HCT116 (cell line): ENCODE data around the gene HBP1. TPM values are rescaled to one million over a fixed set of nuclear protein-coding genes. Genes with fewer than 3 reads are reported as not detected.

Source experiments
- ATAC-seq: fragments of 200-7000 bp; cut with Tn5 transposase; 2 replicates; pipeline ENCODE4 v1.9.1; 2020; ENCODE audit warnings: mild to moderate bottlenecking, moderate library complexity
- BruUV-seq: library from RNA; stranded (reverse); fragments of 400-500 nt; replicated peaks from 2 replicates; lab custom pipeline; 2021; lab: Mats Ljungman, UMichigan
- CTCF ChIA-PET: fragments of 300-600 bp; sonication (Branson Sonifier 250); formaldehyde crosslinking; loops from one replicate; lab custom pipeline; 2021; ENCODE audit warnings: antibody characterized with exemption; lab: Charles Lee
- POLR2A ChIA-PET: fragments of 300-600, 350-600 bp; sonication (Branson Sonifier 250); formaldehyde crosslinking; loops from one replicate; lab custom pipeline; 2021; ENCODE audit warnings: antibody characterized with exemption; lab: Charles Lee
- RAD21 ChIA-PET, 2 experiments: fragments of 300-600 bp; sonication (Branson Sonifier 250); formaldehyde crosslinking; loops; one replicate each; lab custom pipeline; 2023; ENCODE audit warnings: low total read pairs in 2 of 2; ENCODE audit not compliant: uncharacterized antibody in 2 of 2, unreplicated experiment in 2 of 2, low non-redundant PET in 1 of 2; lab: Charles Lee
- DNase-seq: peaks from one replicate; pipeline ENCODE4 v3.0.0-alpha.2; 2010; ENCODE audit warnings: low read depth, low spot score
- H2AFZ ChIP-seq: fragments of 200-600 bp; shearing (Covaris generic), sonication (generic); 2 replicates; pipeline ENCODE4 v1.6.1; 2017; ENCODE audit warnings: low read depth, mixed run types, mixed read lengths, antibody characterized with exemption, low read length; ENCODE audit not compliant: poor library complexity, severe bottlenecking
- H3K27ac ChIP-seq: 2 replicates; pipeline ENCODE4 v1.5.1; 2012; ENCODE audit warnings: low read depth, low read length
- H3K27me3 ChIP-seq: fragments of 200-600 bp; sonication (generic); 2 replicates; pipeline ENCODE4 v1.6.1; 2016; ENCODE audit warnings: mixed run types, low read length, mixed read lengths; ENCODE audit not compliant: insufficient read depth
- H3K36me3 ChIP-seq, 2 experiments: fragments of 200-500 bp in 1 of 2; fragments of 200-600 bp in 1 of 2; sonication (Bioruptor generic) in 1 of 2; sonication (generic) in 1 of 2; 2 replicates each; pipeline versions ENCODE4 v1.5.1 to v1.6.1; 2014 to 2016; ENCODE audit warnings: low read length in 2 of 2, inconsistent platforms in 1 of 2, mixed read lengths in 1 of 2, mixed run types in 1 of 2; ENCODE audit not compliant: insufficient read depth in 2 of 2, control insufficient read depth in 1 of 2
- H3K4me1 ChIP-seq, 2 experiments: fragments of 200-600 bp in 1 of 2; sonication (generic) in 1 of 2; 2 replicates each; pipeline versions ENCODE4 v1.5.1 to v1.6.1; 2012 to 2017; ENCODE audit warnings: low read length in 2 of 2, inconsistent platforms in 1 of 2, mild to moderate bottlenecking in 1 of 2, mixed read lengths in 1 of 2, mixed run types in 1 of 2, moderate library complexity in 1 of 2; ENCODE audit not compliant: insufficient read depth in 2 of 2, control insufficient read depth in 1 of 2
- H3K4me2 ChIP-seq: fragments of 200-600 bp; sonication (generic); 2 replicates; pipeline ENCODE4 v1.6.1; 2017; ENCODE audit warnings: mixed run types, low read length, mixed read lengths
- H3K4me3 ChIP-seq, 2 experiments: fragments of 200-600 bp in 1 of 2; sonication (generic) in 1 of 2; replicated peaks in 1 of 2; 2 replicates each; pipeline ENCODE4 v1.5.1; 2011 to 2016; ENCODE audit warnings: low read length in 2 of 2, control low read depth in 1 of 2, low read depth in 1 of 2, mild to moderate bottlenecking in 1 of 2, mixed read lengths in 1 of 2, mixed run types in 1 of 2
- H3K79me2 ChIP-seq: fragments of 200-600 bp; sonication (generic); 2 replicates; pipeline ENCODE4 v1.6.1; 2017; ENCODE audit warnings: mild to moderate bottlenecking, mixed run types, low read length, moderate library complexity, mixed read lengths; ENCODE audit not compliant: insufficient read depth
- H3K9ac ChIP-seq: fragments of 200-600 bp; sonication (generic); 2 replicates; pipeline ENCODE4 v1.6.1; 2016; ENCODE audit warnings: low read length, mixed read lengths
- H3K9me2 ChIP-seq: fragments of 200-600 bp; sonication (generic), shearing (Covaris generic); 2 replicates; pipeline ENCODE4 v1.6.1; 2017; ENCODE audit warnings: mixed run types, mild to moderate bottlenecking, moderate library complexity; ENCODE audit not compliant: insufficient read depth
- H3K9me3 ChIP-seq, 2 experiments: fragments of 200-500 bp in 1 of 2; fragments of 200-600 bp in 1 of 2; sonication (Bioruptor generic) in 1 of 2; sonication (generic) in 1 of 2; 2 replicates each; pipeline ENCODE4 v1.6.1; 2014 to 2017; ENCODE audit warnings: low read length in 2 of 2, mixed read lengths in 2 of 2, inconsistent platforms in 1 of 2, low read depth in 1 of 2, mild to moderate bottlenecking in 1 of 2, mixed run types in 1 of 2, moderate library complexity in 1 of 2; ENCODE audit not compliant: control insufficient read depth in 1 of 2, insufficient read depth in 1 of 2
- H4K20me1 ChIP-seq: fragments of 200-600 bp; sonication (generic), shearing (Covaris generic); 2 replicates; pipeline ENCODE4 v1.6.1; 2017; ENCODE audit warnings: mixed run types, mild to moderate bottlenecking, moderate library complexity; ENCODE audit not compliant: insufficient read depth
- ATF3 ChIP-seq: IDR thresholded peaks from 2 replicates; pipeline ENCODE4 v1.6.1; 2012
- FOSL1 ChIP-seq: IDR thresholded peaks from 2 replicates; pipeline ENCODE4 v1.6.1; 2012; ENCODE audit warnings: low read depth
- JUND ChIP-seq: IDR thresholded peaks from 2 replicates; pipeline ENCODE4 v1.6.1; 2012
- RAD21 ChIP-seq: IDR thresholded peaks from 2 replicates; pipeline ENCODE4 v1.6.1; 2012; ENCODE audit warnings: low read depth, mild to moderate bottlenecking
- REST ChIP-seq: IDR thresholded peaks from 2 replicates; pipeline ENCODE4 v1.6.1; 2012; ENCODE audit warnings: low read depth
- ZBTB33 ChIP-seq: IDR thresholded peaks from 2 replicates; pipeline ENCODE4 v1.6.1; 2011; ENCODE audit warnings: mild to moderate bottlenecking, low read length, moderate library complexity; ENCODE audit not compliant: insufficient replicate concordance; ENCODE audit errors: extremely low read depth
- ZFX ChIP-seq: fragments of 450-650 bp; IDR thresholded peaks from 2 replicates; pipeline ENCODE4 v1.6.1; 2017
- intact Hi-C: fragments of 100-400 bp; cut with micrococcal nuclease; formaldehyde crosslinking; loops from 2 replicates; pipeline ENCODE4 v1.10.0; 2022
- total RNA-seq: library from RNA; stranded (reverse); gene quantifications from one replicate; pipeline ENCODE4 v1.2.1, GENCODE V29; 2021; ENCODE audit not compliant: unreplicated experiment

The HBP1 gene
- total RNA-seq, 1 experiment from 2014 or later = 24.3 TPM

- Histone ChIP-seq H3K9ac (no peak overlapping the region), H3K27me3 (no peaks in the 10 kb centered on the region), H3K9me2 (no peaks in the 10 kb centered on the region), H3K79me2 (no peaks in the 10 kb centered on the region), H3K4me3 (no peak overlapping the region), H3K9me3 (no peaks in the 10 kb centered on the region), H2AFZ (no peak overlapping the region), H4K20me1 (no peaks in the 10 kb centered on the region), H3K4me1 (no peaks in the 10 kb centered on the region)
- BruUV-seq = no TSS peak
- no peak for DNase-seq
- ATAC-seq = no peak
- intact Hi-C loops = loop anchor here (10.0 kb wide), 1 partner anchor 343 kb away; no protein-coding TSS in a partner anchor
- RAD21 ChIA-PET = no interaction called here
- no peak for TF ChIP-seq REST
- TF ChIP-seq ZBTB33 = no peak
- TF ChIP-seq FOSL1 = no peak
- no peak for TF ChIP-seq JUND
- no peak for TF ChIP-seq ZFX
- TF ChIP-seq RAD21 = no peak
- no peak for TF ChIP-seq ATF3
- TF ChIP-seq, all 23 proteins: peak for 0
- Histone ChIP-seq H3K27ac (no peak overlapping the region), H3K36me3 (no peaks in the 10 kb centered on the region), H3K4me2 (no peak overlapping the region)
- CTCF ChIA-PET = no interaction called here
- POLR2A ChIA-PET = no interaction called here
These were observed 83.2 kb downstream of the HBP1 start for GRCh38 chr7:107251963-107252362.

Other genes with a start within 250 kb of the HBP1 start
- gene PRKAR2B, start 124.3 kb upstream of the HBP1 start, total RNA-seq = 15.1 TPM